ENCODE measurements around the gene RAB35. TPM values are rescaled to one million over a fixed set of nuclear protein-coding genes. Genes with fewer than 3 reads are reported as not detected.
"Not testable (repeated sequence)": the region's sequence is repeated elsewhere in the genome, so short reads cannot be mapped to it uniquely, and the experiment has no call there.

RAB35 gene
- total and polyA plus RNA-seq, 2 experiments from 2014 or later, result 9.9 to 16.9 TPM

DNA sequence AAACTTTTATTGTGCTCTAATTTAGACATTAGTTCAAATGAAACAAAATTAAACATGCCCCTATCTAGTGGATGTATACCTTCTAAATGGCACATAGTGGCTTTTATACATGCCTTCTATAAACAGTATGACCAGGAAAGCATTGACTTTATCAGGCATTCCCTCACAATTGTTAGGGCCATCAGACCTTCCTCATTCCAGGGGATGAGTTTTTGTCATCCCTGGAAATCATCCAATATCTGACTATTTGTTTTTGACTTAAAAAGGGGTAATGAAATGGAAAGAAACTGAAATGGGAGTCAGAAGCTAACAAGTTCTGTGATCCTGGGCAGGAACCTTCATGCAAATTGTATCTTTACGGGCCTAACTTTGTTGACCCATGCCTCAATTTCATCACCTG, 69.5 kb downstream of the RAB35 start (continued):
- TF ChIP-seq, protein P1, sequence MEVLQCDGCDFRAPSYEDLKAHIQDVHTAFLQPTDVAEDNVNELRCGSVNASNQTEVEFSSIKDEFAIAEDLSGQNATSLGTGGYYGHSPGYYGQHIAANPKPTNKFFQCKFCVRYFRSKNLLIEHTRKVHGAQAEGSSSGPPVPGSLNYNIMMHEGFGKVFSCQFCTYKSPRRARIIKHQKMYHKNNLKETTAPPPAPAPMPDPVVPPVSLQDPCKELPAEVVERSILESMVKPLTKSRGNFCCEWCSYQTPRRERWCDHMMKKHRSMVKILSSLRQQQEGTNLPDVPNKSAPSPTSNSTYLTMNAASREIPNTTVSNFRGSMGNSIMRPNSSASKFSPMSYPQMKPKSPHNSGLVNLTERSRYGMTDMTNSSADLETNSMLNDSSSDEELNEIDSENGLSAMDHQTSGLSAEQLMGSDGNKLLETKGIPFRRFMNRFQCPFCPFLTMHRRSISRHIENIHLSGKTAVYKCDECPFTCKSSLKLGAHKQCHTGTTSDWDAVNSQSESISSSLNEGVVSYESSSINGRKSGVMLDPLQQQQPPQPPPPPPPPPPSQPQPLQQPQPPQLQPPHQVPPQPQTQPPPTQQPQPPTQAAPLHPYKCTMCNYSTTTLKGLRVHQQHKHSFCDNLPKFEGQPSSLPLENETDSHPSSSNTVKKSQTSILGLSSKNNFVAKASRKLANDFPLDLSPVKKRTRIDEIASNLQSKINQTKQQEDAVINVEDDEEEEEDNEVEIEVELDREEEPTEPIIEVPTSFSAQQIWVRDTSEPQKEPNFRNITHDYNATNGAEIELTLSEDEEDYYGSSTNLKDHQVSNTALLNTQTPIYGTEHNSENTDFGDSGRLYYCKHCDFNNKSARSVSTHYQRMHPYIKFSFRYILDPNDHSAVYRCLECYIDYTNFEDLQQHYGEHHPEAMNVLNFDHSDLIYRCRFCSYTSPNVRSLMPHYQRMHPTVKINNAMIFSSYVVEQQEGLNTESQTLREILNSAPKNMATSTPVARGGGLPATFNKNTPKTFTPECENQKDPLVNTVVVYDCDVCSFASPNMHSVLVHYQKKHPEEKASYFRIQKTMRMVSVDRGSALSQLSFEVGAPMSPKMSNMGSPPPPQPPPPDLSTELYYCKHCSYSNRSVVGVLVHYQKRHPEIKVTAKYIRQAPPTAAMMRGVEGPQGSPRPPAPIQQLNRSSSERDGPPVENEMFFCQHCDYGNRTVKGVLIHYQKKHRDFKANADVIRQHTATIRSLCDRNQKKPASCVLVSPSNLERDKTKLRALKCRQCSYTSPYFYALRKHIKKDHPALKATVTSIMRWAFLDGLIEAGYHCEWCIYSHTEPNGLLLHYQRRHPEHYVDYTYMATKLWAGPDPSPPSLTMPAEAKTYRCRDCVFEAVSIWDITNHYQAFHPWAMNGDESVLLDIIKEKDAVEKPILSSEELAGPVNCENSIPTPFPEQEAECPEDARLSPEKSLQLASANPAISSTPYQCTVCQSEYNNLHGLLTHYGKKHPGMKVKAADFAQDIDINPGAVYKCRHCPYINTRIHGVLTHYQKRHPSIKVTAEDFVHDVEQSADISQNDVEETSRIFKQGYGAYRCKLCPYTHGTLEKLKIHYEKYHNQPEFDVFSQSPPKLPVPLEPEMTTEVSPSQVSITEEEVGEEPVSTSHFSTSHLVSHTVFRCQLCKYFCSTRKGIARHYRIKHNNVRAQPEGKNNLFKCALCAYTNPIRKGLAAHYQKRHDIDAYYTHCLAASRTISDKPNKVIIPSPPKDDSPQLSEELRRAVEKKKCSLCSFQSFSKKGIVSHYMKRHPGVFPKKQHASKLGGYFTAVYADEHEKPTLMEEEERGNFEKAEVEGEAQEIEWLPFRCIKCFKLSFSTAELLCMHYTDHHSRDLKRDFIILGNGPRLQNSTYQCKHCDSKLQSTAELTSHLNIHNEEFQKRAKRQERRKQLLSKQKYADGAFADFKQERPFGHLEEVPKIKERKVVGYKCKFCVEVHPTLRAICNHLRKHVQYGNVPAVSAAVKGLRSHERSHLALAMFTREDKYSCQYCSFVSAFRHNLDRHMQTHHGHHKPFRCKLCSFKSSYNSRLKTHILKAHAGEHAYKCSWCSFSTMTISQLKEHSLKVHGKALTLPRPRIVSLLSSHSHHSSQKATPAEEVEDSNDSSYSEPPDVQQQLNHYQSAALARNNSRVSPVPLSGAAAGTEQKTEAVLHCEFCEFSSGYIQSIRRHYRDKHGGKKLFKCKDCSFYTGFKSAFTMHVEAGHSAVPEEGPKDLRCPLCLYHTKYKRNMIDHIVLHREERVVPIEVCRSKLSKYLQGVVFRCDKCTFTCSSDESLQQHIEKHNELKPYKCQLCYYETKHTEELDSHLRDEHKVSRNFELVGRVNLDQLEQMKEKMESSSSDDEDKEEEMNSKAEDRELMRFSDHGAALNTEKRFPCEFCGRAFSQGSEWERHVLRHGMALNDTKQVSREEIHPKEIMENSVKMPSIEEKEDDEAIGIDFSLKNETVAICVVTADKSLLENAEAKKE (CRISPR knock-in tag; IDR thresholded peaks at IDR 0.05), result no peak

DNA sequence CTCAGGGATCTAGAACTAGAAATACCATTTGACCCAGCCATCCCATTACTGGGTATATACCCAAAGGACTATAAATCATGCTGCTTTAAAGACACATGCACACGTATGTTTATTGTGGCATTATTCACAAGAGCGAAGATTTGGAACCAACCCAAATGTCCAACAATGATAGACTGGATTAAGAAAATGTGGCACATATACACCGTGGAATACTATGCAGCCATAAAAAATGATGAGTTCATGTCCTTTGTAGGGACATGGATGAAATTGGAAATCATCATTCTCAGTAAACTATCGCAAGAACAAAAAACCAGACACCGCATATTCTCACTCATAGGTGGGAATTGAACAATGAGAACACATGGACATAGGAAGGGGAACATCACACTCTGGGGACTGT, 71.2 kb downstream of the RAB35 start:
- H3K9me3 Mint-ChIP-seq; H3K27me3 Mint-ChIP-seq (ENCODE audit: insufficient read depth, low read depth, poor library complexity); H3K79me2 ChIP-seq (replicated peaks; ENCODE audit: insufficient read depth); H3K36me3 ChIP-seq (ENCODE audit: insufficient read depth); H4K20me1 ChIP-seq (replicated peaks; ENCODE audit: insufficient read depth); H3K4me3 ChIP-seq; ATAC-seq; H3K27ac ChIP-seq (ENCODE audit: low read depth); H3K4me3 Mint-ChIP-seq; H3K27me3 ChIP-seq (ENCODE audit: insufficient read depth); H3K4me1 ChIP-seq (ENCODE audit: insufficient read depth); H3K4me2 ChIP-seq; H3F3A ChIP-seq (replicated peaks; ENCODE audit: low read depth); H3K9me2 ChIP-seq (ENCODE audit: insufficient read depth); DNase-seq (ENCODE audit: low spot score); H2AFZ ChIP-seq; H3K36me3 Mint-ChIP-seq (ENCODE audit: low read depth); H3K27ac Mint-ChIP-seq: not testable (repeated sequence)
- H3K4me1 Mint-ChIP-seq, result peaks cover 11% of the 10 kb centered on the region

Small RNAs within 50 kb of the gene (microRNA-seq; reads per million reads assigned to microRNA genes)
- gene MIR4498, result not detected

Small RNAs within 50 kb of the gene (small RNA-seq; reads per million reads assigned to genes)
- not detected for gene AC004812.1 (ENCODE audit: low replicate concordance)
- gene MIR4498 (ENCODE audit: low replicate concordance), result not detected

Other genes with a start within 250 kb of the RAB35 start
- gene CIT, start 239.4 kb downstream of the RAB35 start, total RNA-seq (2014; rRNA removed; shearing (Covaris generic)), result 34.9 and 47.8 TPM in 2 replicates
- gene CIT, start 239.4 kb downstream of the RAB35 start, polyA plus RNA-seq (2016; fragmentation: Nextera tagmentation; extraction: Ambion mirVana), result 9.7 and 9.9 TPM in 2 replicates
- gene BICDL1, start 127.5 kb downstream of the RAB35 start, total RNA-seq (2014; rRNA removed; shearing (Covaris generic)), result 25.7 and 30.3 TPM in 2 replicates
- gene BICDL1, start 127.5 kb downstream of the RAB35 start, polyA plus RNA-seq (2016; fragmentation: Nextera tagmentation; extraction: Ambion mirVana), result 14.0 and 15.9 TPM in 2 replicates
- 141 and 177 TPM in 2 replicates for gene GCN1, start 78.0 kb upstream of the RAB35 start, total RNA-seq (2014; rRNA removed; shearing (Covaris generic))
- 18.0 and 18.2 TPM in 2 replicates for gene GCN1, start 78.0 kb upstream of the RAB35 start, polyA plus RNA-seq (2016; fragmentation: Nextera tagmentation; extraction: Ambion mirVana)
- gene RPLP0, start 84.4 kb upstream of the RAB35 start, total RNA-seq (2014; rRNA removed; shearing (Covaris generic)), result 4,855 and 4,916 TPM in 2 replicates
- gene RPLP0, start 84.4 kb upstream of the RAB35 start, polyA plus RNA-seq (2016; fragmentation: Nextera tagmentation; extraction: Ambion mirVana), result 2,219 and 2,404 TPM in 2 replicates
- 69.3 and 76.0 TPM in 2 replicates for gene PXN, start 149.0 kb upstream of the RAB35 start, total RNA-seq (2014; rRNA removed; shearing (Covaris generic))
- 38.4 and 39.0 TPM in 2 replicates for gene PXN, start 149.0 kb upstream of the RAB35 start, polyA plus RNA-seq (2016; fragmentation: Nextera tagmentation; extraction: Ambion mirVana)
- gene RNU4-2, start 175.2 kb upstream of the RAB35 start, total RNA-seq (2014; rRNA removed; shearing (Covaris generic)), result under 0.01 TPM in 1 of 2 replicates, not detected in the other
- gene RNU4-2, start 175.2 kb upstream of the RAB35 start, polyA plus RNA-seq (2016; fragmentation: Nextera tagmentation; extraction: Ambion mirVana), result 9.5 TPM in 1 of 2 replicates, not detected in the other
- gene RNU4-1, start 176.5 kb upstream of the RAB35 start, total RNA-seq (2014; rRNA removed; shearing (Covaris generic)), result under 0.01 TPM in 1 of 2 replicates, not detected in the other
- 6.0 and 6.4 TPM in 2 replicates for gene RNU4-1, start 176.5 kb upstream of the RAB35 start, polyA plus RNA-seq (2016; fragmentation: Nextera tagmentation; extraction: Ambion mirVana)
- 0.78 and 2.0 TPM in 2 replicates for gene SIRT4, start 185.6 kb upstream of the RAB35 start, total RNA-seq (2014; rRNA removed; shearing (Covaris generic))
- gene SIRT4, start 185.6 kb upstream of the RAB35 start, polyA plus RNA-seq (2016; fragmentation: Nextera tagmentation; extraction: Ambion mirVana), result 3.0 and 4.1 TPM in 2 replicates
- not detected in 2 replicates for gene PLA2G1B, start 211.0 kb upstream of the RAB35 start, total RNA-seq (2014; rRNA removed; shearing (Covaris generic))
- gene PLA2G1B, start 211.0 kb upstream of the RAB35 start, polyA plus RNA-seq (2016; fragmentation: Nextera tagmentation; extraction: Ambion mirVana), result not detected in 2 replicates

All from GM23338 (cell line).